HCT116 (cell line): ENCODE results near the gene SEPHS2. TPM values are rescaled to one million over a fixed set of nuclear protein-coding genes. Genes with fewer than 3 reads are reported as not detected.

Experiments used
- ATAC-seq: fragments of 200-7000 bp; cut with Tn5 transposase; 2 replicates; pipeline ENCODE4 v1.9.1; 2020; ENCODE audit warnings: mild to moderate bottlenecking, moderate library complexity
- BruUV-seq: library from RNA; stranded (reverse); fragments of 400-500 nt; replicated peaks from 2 replicates; lab custom pipeline; 2021; lab: Mats Ljungman, UMichigan
- CTCF ChIA-PET: fragments of 300-600 bp; sonication (Branson Sonifier 250); formaldehyde crosslinking; loops from one replicate; lab custom pipeline; 2021; ENCODE audit warnings: antibody characterized with exemption; lab: Charles Lee
- POLR2A ChIA-PET: fragments of 300-600, 350-600 bp; sonication (Branson Sonifier 250); formaldehyde crosslinking; loops from one replicate; lab custom pipeline; 2021; ENCODE audit warnings: antibody characterized with exemption; lab: Charles Lee
- RAD21 ChIA-PET, 2 experiments: fragments of 300-600 bp; sonication (Branson Sonifier 250); formaldehyde crosslinking; loops; one replicate each; lab custom pipeline; 2023; ENCODE audit warnings: low total read pairs in 2 of 2; ENCODE audit not compliant: uncharacterized antibody in 2 of 2, unreplicated experiment in 2 of 2, low non-redundant PET in 1 of 2; lab: Charles Lee
- DNase-seq: peaks from one replicate; pipeline ENCODE4 v3.0.0-alpha.2; 2010; ENCODE audit warnings: low read depth, low spot score
- H2AFZ ChIP-seq: fragments of 200-600 bp; shearing (Covaris generic), sonication (generic); 2 replicates; pipeline ENCODE4 v1.6.1; 2017; ENCODE audit warnings: low read depth, mixed run types, mixed read lengths, antibody characterized with exemption, low read length; ENCODE audit not compliant: poor library complexity, severe bottlenecking
- H3K27ac ChIP-seq: 2 replicates; pipeline ENCODE4 v1.5.1; 2012; ENCODE audit warnings: low read depth, low read length
- H3K27me3 ChIP-seq: fragments of 200-600 bp; sonication (generic); 2 replicates; pipeline ENCODE4 v1.6.1; 2016; ENCODE audit warnings: mixed run types, low read length, mixed read lengths; ENCODE audit not compliant: insufficient read depth
- H3K36me3 ChIP-seq, 2 experiments: fragments of 200-500 bp in 1 of 2; fragments of 200-600 bp in 1 of 2; sonication (Bioruptor generic) in 1 of 2; sonication (generic) in 1 of 2; 2 replicates each; pipeline versions ENCODE4 v1.5.1 to v1.6.1; 2014 to 2016; ENCODE audit warnings: low read length in 2 of 2, inconsistent platforms in 1 of 2, mixed read lengths in 1 of 2, mixed run types in 1 of 2; ENCODE audit not compliant: insufficient read depth in 2 of 2, control insufficient read depth in 1 of 2
- H3K4me1 ChIP-seq, 2 experiments: fragments of 200-600 bp in 1 of 2; sonication (generic) in 1 of 2; 2 replicates each; pipeline versions ENCODE4 v1.5.1 to v1.6.1; 2012 to 2017; ENCODE audit warnings: low read length in 2 of 2, inconsistent platforms in 1 of 2, mild to moderate bottlenecking in 1 of 2, mixed read lengths in 1 of 2, mixed run types in 1 of 2, moderate library complexity in 1 of 2; ENCODE audit not compliant: insufficient read depth in 2 of 2, control insufficient read depth in 1 of 2
- H3K4me2 ChIP-seq: fragments of 200-600 bp; sonication (generic); 2 replicates; pipeline ENCODE4 v1.6.1; 2017; ENCODE audit warnings: mixed run types, low read length, mixed read lengths
- H3K4me3 ChIP-seq, 2 experiments: fragments of 200-600 bp in 1 of 2; sonication (generic) in 1 of 2; replicated peaks in 1 of 2; 2 replicates each; pipeline ENCODE4 v1.5.1; 2011 to 2016; ENCODE audit warnings: low read length in 2 of 2, control low read depth in 1 of 2, low read depth in 1 of 2, mild to moderate bottlenecking in 1 of 2, mixed read lengths in 1 of 2, mixed run types in 1 of 2
- H3K79me2 ChIP-seq: fragments of 200-600 bp; sonication (generic); 2 replicates; pipeline ENCODE4 v1.6.1; 2017; ENCODE audit warnings: mild to moderate bottlenecking, mixed run types, low read length, moderate library complexity, mixed read lengths; ENCODE audit not compliant: insufficient read depth
- H3K9ac ChIP-seq: fragments of 200-600 bp; sonication (generic); 2 replicates; pipeline ENCODE4 v1.6.1; 2016; ENCODE audit warnings: low read length, mixed read lengths
- H3K9me2 ChIP-seq: fragments of 200-600 bp; sonication (generic), shearing (Covaris generic); 2 replicates; pipeline ENCODE4 v1.6.1; 2017; ENCODE audit warnings: mixed run types, mild to moderate bottlenecking, moderate library complexity; ENCODE audit not compliant: insufficient read depth
- H3K9me3 ChIP-seq, 2 experiments: fragments of 200-500 bp in 1 of 2; fragments of 200-600 bp in 1 of 2; sonication (Bioruptor generic) in 1 of 2; sonication (generic) in 1 of 2; 2 replicates each; pipeline ENCODE4 v1.6.1; 2014 to 2017; ENCODE audit warnings: low read length in 2 of 2, mixed read lengths in 2 of 2, inconsistent platforms in 1 of 2, low read depth in 1 of 2, mild to moderate bottlenecking in 1 of 2, mixed run types in 1 of 2, moderate library complexity in 1 of 2; ENCODE audit not compliant: control insufficient read depth in 1 of 2, insufficient read depth in 1 of 2
- H4K20me1 ChIP-seq: fragments of 200-600 bp; sonication (generic), shearing (Covaris generic); 2 replicates; pipeline ENCODE4 v1.6.1; 2017; ENCODE audit warnings: mixed run types, mild to moderate bottlenecking, moderate library complexity; ENCODE audit not compliant: insufficient read depth
- EZH2 ChIP-seq: fragments of 200-600 bp; sonication (generic); IDR thresholded peaks from 2 replicates; pipeline ENCODE4 v1.6.1; 2017; ENCODE audit warnings: antibody characterized with exemption, mixed run types
- JUND ChIP-seq: IDR thresholded peaks from 2 replicates; pipeline ENCODE4 v1.6.1; 2012
- POLR2A ChIP-seq: IDR thresholded peaks from 2 replicates; pipeline ENCODE4 v1.7.0; 2011; ENCODE audit warnings: borderline replicate concordance; ENCODE audit not compliant: insufficient read depth, insufficient read length; ENCODE audit errors: extremely low read depth
- POLR2AphosphoS5 ChIP-seq: IDR thresholded peaks from 2 replicates; pipeline ENCODE4 v1.6.1; 2011; ENCODE audit warnings: mild to moderate bottlenecking, low read depth, low read length, moderate library complexity
- REST ChIP-seq: IDR thresholded peaks from 2 replicates; pipeline ENCODE4 v1.6.1; 2012; ENCODE audit warnings: low read depth
- SP1 ChIP-seq: IDR thresholded peaks from 2 replicates; pipeline ENCODE4 v1.6.1; 2012; ENCODE audit warnings: low read depth
- SRF ChIP-seq: IDR thresholded peaks from 2 replicates; pipeline ENCODE4 v1.6.1; 2012; ENCODE audit warnings: low read depth
- YY1 ChIP-seq: IDR thresholded peaks from 2 replicates; pipeline ENCODE4 v1.6.1; 2011; ENCODE audit warnings: low read length, low read depth, moderate library complexity, mild to moderate bottlenecking; ENCODE audit not compliant: insufficient replicate concordance; ENCODE audit errors: extremely low read depth
- intact Hi-C: fragments of 100-400 bp; cut with micrococcal nuclease; formaldehyde crosslinking; loops from 2 replicates; pipeline ENCODE4 v1.10.0; 2022
- total RNA-seq: library from RNA; stranded (reverse); gene quantifications from one replicate; pipeline ENCODE4 v1.2.1, GENCODE V29; 2021; ENCODE audit not compliant: unreplicated experiment

SEPHS2 gene
- total RNA-seq, 1 experiment from 2014 or later, result 51.3 TPM

- BruUV-seq, result no TSS peak
- ChIA-PET RAD21 (no interaction called here), POLR2A (no interaction called here), CTCF (no interaction called here)
- H3K79me2 ChIP-seq, result no peaks in the 10 kb centered on the region
- H3K27me3 ChIP-seq, result 0 out of 2 replicates have a peak, but pooled peaks cover 5% of the 10 kb centered on the region
- H3K27ac ChIP-seq, result no peak within 1 kb of the TSS
- ATAC-seq, result no peak
- TF ChIP-seq POLR2AphosphoS5 (no peak), EZH2 (no peak), REST (no peak), JUND (no peak), POLR2A (no peak), YY1 (no peak), SRF (no peak), SP1 (no peak)
- no peak within 1 kb of the TSS for H3K4me2 ChIP-seq
- H3K9me2 ChIP-seq, result no peaks in the 10 kb centered on the region
- intact Hi-C loops, result no loop called here
- H4K20me1 ChIP-seq, result no peaks in the 10 kb centered on the region
- no peak within 1 kb of the TSS for H3K9ac ChIP-seq
- H3K4me3 ChIP-seq, result no peak within 1 kb of the TSS
- H3K9me3 ChIP-seq, result no peaks in the 10 kb centered on the region
- H3K36me3 ChIP-seq, result no peaks in the 10 kb centered on the region
- no peaks in the 10 kb centered on the region for H3K4me1 ChIP-seq
- DNase-seq, result no peak
- no peak within 1 kb of the TSS for H2AFZ ChIP-seq
These were observed 26.8 kb upstream of the SEPHS2 start, which contains the start of gene ITGAL for GRCh38 chr16:30472328-30472942. Gene ITGAL, plus strand, starts transcription at chr16:30472742. Its CDS starts 96 bp downstream, at chr16:30472838.
